SIG-M5 treated with dmso at 0.1 percent for 504 hours (cell line): ENCODE measurements around the gene NCAM1.
A peak's percentile ranks its signal among the peaks of the same experiment; 100 is the strongest.
"Not testable (repeated sequence)": the region's sequence is repeated elsewhere in the genome, so short reads cannot be mapped to it uniquely, and the experiment has no call there.

Experiments
- DNase-seq: peaks from one replicate; lab custom pipeline; 2025; ENCODE audit not compliant: unreplicated experiment; lab: John Stamatoyannopoulos, UW

The NCAM1 gene

DNA sequence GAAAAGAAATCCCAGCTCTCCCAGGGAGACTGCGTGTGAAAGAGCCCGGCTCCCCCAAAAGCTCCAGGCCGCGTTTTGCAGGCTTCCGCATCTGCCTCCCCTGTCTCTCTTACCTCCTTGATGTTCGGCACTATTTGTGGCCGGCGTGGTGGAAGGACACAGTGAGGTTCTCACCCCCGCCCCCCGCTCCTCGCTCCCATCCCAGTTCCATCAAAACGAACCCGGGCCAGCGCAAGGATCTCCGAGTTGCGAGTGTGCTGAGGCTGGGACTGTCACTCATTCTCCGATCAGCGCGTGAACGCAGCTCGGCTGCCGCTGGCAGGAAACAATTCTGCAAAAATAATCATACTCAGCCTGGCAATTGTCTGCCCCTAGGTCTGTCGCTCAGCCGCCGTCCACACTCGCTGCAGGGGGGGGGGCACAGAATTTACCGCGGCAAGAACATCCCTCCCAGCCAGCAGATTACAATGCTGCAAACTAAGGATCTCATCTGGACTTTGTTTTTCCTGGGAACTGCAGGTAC is at the start of gene NCAM1:
Gene NCAM1 (plus strand): TSS at position 275 of the 523 bp plus-strand sequence.
- peak; percentile 33 for DNase-seq

DNA sequence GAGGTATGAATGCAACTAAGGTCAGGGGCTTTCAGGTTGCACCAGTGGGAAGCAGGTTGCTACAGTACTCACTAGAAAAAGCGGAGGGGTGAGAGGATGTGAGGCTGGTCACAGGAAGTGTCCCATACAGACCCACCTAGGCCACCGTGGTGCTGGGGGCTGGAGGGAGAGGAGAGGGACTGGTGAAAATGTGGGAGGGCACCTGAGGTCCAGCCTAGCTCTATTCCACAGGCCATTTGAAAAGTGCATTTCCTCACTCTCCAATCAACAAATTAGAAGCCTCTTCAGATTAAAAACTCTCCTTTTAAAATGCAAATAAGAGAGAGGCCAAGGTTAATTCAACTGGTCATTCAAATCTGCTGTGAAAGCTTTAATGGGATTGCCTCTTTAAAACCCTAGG is 38.6 kb upstream of the NCAM1 start:
- no peak for DNase-seq

DNA sequence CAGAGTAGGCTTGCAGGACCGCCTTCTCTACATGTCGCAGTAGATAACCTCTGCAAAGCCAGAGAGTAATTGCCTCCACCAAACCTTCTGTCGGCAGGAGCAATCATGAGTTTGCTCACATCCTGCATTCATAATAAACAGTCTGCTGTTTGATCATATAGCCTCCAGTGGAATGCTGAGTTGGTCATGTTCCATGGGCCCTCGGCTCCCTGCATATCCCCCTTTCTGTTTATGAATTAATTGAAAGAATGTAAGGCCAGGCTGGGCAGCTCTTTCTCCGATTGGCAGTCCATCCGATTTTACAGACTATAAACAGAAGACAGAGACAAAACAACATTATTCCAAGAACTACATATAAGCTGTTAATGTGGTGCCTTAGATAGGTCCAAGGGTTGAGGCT is 36.4 kb upstream of the NCAM1 start:
- not testable (repeated sequence) for DNase-seq

DNA sequence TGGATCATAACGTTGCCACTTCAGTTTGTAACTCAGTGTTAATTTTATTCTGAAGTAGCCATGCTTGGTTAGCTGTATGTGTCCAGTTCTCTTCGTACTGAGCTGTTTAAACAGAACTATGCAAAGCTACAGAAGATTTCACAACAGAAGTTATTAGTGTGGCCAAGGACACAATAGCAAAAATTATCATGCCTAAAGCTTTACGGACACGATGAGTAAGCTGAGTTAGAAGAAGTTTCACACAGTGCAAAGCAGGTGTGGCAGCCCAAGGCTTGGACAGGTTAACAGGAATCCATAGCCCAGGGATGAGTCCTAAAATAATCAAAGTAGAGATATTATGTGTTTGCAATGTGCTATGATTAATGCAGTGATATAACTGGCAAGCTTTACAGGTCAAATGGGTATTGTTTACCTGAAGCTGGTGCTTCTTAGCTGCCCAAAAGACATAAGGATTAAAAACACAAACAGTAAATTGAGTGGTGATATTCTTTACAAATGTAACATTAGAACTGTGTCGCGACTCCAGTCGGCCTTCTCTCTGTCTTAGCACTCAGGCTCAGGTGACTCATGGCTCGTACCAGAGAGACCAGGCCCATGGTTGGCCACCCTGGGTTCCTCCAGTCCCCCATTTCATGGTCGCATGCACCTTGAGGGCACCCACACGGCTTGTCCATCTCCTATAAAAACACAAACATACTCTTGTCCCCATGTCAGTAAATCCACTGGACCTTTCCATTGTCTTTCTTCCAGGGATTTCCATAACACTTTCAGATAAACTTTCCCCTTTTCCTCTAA is 35.5 kb upstream of the NCAM1 start:
- DNase-seq, result no peak

GRCh38 chr11:112928136-112928535 is 33.1 kb upstream of the NCAM1 start:
- DNase-seq, result no peak

GRCh38 chr11:112929432-112929831 is 31.8 kb upstream of the NCAM1 start:
- DNase-seq, result no peak

DNA sequence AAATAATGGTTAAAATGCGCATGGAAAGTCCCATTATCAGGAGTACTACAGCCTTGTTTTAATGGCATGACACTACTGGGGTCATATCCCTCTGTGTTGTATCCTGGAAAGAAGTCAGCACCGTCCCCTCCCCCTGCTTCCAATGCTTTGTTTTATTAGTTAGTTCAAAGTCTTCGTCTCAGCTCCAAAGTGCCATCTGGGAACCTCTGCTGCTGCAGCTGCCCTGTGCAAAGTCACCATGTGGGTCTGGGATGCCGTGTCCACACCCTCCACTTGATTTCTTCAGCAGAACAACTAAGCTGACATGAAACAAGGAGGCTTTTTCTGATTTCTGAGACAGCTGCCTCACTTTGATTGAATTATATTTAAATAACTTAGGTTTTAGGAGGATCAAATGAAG is 29.5 kb upstream of the NCAM1 start:
- DNase-seq, result no peak

DNA sequence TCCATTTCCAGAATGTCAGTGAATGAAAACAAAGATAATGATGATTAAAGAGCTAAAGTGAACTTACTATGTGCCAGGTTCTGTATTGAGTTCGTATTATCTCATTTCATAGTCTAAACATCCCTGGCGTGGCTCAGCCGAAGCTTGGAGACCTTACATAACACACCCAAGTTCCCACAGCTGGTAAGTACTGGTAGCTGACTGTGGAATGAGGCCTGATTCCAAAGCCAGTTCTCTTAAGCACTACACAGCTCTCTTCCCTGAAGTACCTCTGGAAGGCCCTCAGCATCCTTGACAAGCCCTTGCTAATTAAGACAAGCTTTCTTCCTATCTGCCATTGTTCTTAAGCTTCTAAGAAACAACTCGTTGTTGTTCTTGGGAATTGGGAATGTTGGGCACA is 28.6 kb upstream of the NCAM1 start:
- no peak for DNase-seq

DNA sequence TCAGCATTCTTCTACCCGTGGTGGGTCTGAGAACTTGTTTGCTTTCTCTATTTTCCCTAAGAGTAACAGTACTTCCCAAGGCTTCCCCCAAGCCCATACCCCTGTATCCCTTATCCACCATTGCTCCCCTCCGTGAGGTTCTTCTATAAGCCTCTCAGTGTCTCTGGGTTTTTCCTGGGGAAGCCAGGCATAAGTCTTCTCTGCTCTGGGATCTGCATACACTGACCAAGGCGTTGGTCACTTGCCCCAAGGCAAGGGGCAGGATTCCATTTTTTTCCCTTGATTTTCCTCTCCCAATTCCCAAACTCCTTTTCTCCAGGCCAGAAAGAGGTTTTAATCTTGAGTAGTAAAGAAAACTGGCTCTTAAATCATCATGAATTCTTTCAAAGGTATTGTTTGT is 27.2 kb upstream of the NCAM1 start:
- DNase-seq, result no peak

- no peak for DNase-seq
Measured at GRCh38 chr11:112941104-112941503, 20.1 kb upstream of the NCAM1 start.

DNA sequence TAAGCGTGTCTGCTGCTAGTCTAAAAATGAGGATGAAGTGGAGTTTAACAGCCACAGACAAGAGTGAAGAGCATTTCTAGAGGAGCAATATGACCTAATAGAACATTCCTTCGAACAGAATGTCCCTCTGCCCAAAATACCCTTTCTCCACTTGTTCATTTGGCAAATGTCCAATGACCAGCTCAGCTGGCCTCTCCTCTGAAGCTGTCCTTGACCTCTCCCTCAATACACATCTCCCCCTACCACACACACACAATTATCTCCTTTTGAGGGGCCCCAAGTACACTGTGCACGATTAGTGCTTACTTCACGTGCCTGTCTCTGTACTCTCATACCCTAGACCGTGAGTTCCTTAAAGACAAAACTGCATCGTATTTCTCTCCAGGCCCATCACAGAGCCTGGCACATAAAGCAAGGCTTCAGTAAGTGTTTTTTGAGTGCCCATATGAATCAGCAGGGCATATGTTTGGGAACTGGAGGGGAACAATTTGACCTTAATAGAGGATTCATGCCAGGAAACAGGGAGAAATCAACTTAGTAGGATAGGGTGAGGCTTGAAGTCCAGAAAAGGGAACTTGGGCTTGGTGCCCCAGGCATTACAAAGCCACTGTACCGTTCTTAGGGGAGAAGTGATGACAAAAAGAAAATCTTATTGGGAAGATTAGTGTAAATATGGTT is 18.1 kb upstream of the NCAM1 start:
- DNase-seq, result no peak

- DNase-seq, result no peak
Measured at GRCh38 chr11:112946866-112947265, 14.4 kb upstream of the NCAM1 start.

GRCh38 chr11:112949781-112950575 is 11.2 kb upstream of the NCAM1 start:
- DNase-seq, result no peak

- no peak for DNase-seq
Measured at GRCh38 chr11:112958670-112959069, 2.5 kb upstream of the NCAM1 start.

GRCh38 chr11:112961751-112962578 is 745 bp downstream of the NCAM1 start:
- no peak for DNase-seq

DNA sequence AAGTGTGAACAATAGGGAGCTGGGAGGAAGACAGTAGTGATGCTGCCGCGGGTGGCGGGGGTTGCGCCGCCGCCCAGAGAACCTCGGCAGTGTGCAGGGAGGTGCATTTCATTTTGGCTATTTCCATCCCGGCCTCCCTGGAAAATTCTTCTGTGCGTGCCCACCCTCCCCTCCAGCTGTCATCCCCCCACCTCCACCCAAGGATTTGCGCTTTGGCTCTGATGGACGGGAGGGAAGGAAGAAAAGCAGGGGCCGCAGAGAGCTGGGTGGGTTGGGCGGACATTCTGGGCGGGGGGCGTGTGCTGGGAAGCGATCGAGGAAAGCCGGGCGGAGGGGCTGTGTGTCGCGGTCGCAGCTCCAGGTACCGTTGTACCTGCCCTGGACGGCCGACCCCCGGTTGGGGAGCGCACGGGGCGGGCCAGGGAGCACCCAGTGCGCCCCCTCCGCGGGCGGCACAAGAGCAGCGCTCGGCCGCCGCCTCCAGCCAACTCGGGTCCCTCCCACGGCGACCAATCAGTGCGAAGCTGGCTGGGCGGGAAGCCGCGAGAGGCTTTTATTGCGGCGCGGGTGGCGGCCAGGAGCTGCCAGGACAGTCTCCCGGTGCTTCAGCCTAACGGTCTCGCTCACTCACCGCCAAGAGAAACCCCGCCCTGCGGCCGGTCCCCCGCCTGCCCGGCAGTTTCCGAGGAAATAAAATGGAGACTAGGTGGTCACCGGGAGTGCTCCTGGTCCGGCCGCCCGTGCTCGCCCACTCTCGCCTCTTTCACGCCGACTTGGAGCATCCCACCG is 1.6 kb downstream of the NCAM1 start:
- no peak for DNase-seq

GRCh38 chr11:112963368-112963955 is 2.2 kb downstream of the NCAM1 start:
- DNase-seq, result no peak

- no peak for DNase-seq
Measured at GRCh38 chr11:112965656-112966055, 4.4 kb downstream of the NCAM1 start.

DNA sequence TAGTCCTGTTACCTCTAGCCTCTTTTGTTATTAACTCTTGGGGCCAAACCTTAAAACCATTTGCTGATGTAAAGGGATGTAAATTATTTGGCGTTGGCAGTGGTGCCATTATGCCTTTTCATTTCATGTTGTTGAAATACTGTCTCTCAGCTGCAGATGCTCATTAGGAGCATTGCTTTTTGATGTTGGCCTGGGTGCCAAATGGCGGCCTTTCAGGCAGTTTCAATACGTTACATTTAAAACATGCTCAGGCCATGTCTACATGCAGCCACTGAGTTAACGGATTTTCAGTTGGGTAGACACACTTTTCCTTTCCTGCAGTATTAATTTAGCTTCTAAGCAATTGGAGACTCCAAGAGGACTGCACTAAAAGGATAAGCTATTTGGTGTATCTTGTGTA is 5.3 kb downstream of the NCAM1 start:
- no peak for DNase-seq

DNA sequence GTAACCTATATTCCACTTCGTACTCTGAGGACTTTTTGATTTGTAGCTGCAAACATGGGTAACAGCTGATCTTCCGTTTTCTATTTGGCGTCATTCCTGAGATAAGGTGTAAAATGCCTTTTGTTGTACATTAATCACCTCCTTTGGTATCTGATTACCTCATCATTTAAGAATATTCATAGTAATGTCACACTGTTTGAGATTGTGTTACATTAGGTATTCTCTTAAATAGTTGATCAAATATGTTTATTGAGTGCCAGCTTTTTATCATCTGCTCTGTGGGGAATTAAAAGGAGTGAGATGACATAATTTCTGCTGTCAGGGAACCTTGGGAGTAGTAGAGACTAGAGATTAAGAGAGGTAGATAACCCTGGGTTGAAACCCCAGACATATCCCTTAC is 5.9 kb downstream of the NCAM1 start:
- no peak for DNase-seq
